Fibroblast of peridontal ligament (primary cell): ENCODE measurements around the gene LRRC17.
A peak's percentile ranks its signal among the peaks of the same experiment; 100 is the strongest.

Experiments used
- DNase-seq: peaks from one replicate; pipeline ENCODE4 v3.0.0-alpha.2; 2010; ENCODE audit errors: extremely low read depth

The LRRC17 gene, protein sequence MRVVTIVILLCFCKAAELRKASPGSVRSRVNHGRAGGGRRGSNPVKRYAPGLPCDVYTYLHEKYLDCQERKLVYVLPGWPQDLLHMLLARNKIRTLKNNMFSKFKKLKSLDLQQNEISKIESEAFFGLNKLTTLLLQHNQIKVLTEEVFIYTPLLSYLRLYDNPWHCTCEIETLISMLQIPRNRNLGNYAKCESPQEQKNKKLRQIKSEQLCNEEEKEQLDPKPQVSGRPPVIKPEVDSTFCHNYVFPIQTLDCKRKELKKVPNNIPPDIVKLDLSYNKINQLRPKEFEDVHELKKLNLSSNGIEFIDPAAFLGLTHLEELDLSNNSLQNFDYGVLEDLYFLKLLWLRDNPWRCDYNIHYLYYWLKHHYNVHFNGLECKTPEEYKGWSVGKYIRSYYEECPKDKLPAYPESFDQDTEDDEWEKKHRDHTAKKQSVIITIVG

GRCh38 chr7:102912742-102913141, at the start of gene LRRC17:
LRRC17 (plus strand) TSS chr7:102913000; CDS start chr7:102933914, 20,914 bp downstream.
- peak; percentile 93 for DNase-seq

DNA sequence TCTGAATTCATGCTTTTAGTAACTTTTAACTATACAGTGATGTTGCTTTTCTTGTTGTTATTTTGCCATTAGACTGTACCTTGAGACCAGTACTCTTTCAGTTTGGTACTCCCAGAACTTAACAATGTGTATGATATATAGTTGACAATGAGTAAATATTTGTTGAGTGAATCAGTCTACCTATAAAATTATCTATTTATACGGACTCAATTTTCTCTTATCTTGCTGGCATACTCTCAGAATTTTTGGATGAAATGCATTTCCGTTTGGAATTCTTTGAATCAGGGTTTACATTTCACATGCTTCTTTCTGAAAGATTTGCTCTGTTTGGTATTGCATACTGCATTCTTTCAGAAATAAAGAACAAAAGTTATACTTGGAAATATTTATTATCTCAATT, 47.8 kb upstream of the LRRC17 start:
- DNase-seq, result no peak

GRCh38 chr7:102866535-102867215, 46.1 kb upstream of the LRRC17 start:
- no peak for DNase-seq

DNA sequence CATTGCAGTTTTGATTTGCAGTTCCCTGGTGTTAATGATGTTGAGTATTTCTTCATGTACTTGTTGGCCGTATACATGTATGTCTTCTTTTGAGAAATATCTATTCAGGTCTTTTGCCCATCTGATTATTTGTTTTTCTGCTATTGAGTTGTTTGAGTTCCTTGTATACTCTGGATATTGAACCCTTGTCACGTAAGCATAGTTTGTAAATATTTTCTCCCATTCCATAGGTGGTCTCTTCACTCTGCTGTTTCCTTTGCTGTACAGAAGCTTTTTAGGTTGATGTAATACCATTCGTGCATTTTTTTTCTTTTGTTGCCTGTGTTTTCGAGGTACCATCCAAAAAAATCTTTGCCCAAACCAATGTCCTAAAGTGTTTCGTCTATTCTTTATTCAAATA, 43.6 kb upstream of the LRRC17 start:
- DNase-seq, result no peak

GRCh38 chr7:102872460-102872859, 40.3 kb upstream of the LRRC17 start:
- peak; percentile 85 for DNase-seq

DNA sequence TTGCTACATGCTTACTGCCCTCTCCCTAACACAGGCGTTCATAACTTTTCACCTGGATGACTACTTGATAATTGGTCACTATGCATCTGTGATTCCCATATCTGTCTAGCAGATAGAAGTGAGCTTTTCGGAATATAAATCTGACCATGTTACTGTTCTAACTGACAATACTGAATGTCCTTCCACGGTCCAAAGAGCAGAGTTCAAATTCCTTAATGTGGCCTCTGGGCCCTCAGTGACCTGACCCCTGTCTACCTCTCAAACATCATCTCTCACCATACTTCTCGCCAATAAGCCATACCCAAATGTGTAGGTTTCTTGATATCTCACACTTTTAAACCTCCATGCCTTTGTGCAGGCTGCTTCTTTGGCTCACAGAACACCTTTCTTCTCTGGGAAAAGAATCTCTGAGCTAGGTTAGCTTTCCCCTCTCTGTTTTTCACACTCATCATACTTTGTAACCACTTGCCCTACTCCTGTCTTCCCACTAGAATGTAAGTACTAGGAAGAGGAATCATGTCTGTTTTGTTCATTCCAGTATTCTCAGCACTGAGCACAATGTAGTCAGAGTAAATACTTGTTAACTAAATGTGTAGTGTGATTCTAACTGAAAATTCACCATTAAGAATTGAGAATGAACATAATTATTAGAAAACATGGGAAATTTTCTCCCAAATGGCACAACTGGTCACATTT, 39.2 kb upstream of the LRRC17 start:
- no peak for DNase-seq

DNA sequence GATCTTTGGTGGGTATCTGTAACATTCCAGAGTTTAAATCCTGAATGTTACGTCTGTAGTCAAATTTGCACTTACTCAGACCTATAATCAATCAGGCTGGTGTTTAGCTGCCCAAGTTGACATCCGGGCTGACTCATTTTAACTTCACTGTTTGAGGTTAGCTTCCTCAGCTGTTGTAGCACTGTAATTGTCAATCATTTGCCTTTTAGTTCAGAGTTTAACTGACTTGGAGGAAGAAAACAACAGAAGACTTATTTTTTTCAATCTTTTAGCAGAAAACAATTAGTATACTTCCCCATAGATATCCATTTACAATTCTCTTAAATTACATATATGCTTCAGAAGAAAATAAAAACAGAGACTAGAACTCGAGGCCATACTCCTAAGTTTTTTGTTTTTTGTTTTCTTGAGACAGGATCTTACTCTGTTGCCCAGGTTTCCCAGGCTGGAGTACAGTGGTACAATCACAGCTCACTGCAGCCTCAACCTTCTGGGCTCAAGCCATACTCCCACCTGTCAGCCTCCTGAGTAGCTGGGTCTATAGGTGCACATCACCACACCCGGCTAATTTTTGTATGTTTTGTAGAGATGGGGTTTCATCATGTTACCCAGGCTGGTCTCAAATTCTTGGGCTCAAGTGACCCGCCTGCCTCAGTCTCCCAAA, 38.5 kb upstream of the LRRC17 start:
- DNase-seq, result peak; percentile 82

GRCh38 chr7:102874966-102875365, 37.8 kb upstream of the LRRC17 start:
- DNase-seq, result no peak

- DNase-seq, result peak; percentile 95
Measured at GRCh38 chr7:102875700-102876295, 37.0 kb upstream of the LRRC17 start.

GRCh38 chr7:102883098-102883860, 29.5 kb upstream of the LRRC17 start:
- peak; percentile 47 for DNase-seq

DNA sequence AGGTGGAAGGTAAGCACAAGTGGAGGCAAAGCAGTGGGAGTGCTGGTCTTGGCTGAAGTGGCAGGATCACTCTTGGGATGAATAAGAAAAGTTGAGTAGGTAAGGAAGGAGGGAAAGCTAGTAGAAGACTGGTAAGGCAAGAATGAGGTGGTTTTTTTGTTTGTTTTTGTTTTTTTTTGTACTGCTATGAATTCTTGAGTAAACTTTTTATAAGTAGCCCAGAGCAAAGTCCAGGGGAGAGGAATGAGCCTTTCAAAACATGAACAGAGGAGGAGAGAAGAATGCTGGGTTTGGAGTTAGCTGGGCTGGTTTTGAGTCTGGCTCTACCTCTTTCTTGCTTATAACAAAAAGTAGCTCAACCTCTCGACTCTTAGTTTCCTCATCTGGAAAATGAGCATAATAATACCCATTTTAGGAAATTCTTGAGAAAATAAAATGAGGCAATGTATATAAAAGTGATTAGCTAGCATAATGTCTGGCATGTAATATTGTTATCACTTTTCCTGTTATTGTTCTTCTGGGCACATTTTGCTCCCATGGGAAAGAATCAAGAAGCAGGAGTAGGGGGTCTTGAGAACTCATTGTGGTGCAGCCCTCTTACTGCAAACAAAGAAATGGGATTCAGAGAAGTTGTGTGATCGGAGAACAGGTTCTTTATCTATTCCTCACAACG, 24.1 kb upstream of the LRRC17 start:
- no peak for DNase-seq

DNA sequence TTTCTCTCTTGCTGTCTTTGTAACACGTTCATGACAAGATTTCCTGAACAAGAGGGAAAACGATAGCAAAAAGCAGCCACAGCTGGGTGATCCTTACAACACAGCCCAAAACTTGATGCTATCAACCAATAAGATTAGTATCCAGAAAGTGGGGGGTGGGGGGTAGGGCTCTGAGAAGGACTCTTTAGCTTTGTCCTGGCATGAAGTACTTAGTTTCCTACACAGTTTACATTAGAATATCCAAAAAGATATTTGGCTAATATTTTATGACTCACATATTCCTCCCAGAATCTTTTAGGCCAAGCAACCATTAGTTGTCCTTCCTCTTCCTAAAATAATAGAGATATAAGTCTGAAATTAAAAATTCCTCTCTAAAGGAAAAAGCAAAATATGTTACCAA, 22.9 kb upstream of the LRRC17 start:
- no peak for DNase-seq

- peak; percentile 55 for DNase-seq
Measured at GRCh38 chr7:102890292-102890970, 22.4 kb upstream of the LRRC17 start.

DNA sequence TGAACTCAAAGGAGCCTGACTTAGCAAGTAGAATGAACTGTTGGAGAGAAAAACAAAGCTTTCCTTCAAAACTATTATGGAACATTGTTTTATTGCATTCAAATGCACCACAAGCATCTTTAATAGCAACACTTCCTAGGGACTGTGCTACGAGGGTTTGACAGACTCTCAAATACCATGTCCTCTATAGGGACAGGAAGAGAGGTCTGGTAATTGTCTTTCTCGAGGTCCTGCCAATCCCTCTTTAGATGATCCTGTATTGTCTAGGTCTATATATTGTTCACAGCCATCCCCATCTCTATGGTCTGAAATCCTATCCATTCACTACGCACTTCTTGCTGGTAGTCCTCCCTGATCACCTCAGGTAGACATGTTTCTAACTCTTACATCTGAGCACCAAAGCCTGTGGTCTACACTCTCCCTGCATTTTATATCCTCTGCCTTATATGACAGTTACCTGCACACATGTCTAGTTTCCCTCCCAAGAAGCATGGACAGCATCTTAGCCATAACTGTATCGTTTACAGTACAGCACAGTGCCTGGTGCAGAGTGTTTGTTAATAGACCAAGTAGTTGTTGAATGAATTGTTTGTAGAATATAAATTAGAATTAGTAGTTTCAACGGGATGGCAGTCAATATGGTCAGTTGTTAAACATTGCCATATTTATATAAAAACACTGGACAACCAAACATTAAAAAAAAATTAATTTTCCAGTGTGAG, 21.7 kb upstream of the LRRC17 start:
- DNase-seq, result no peak

DNA sequence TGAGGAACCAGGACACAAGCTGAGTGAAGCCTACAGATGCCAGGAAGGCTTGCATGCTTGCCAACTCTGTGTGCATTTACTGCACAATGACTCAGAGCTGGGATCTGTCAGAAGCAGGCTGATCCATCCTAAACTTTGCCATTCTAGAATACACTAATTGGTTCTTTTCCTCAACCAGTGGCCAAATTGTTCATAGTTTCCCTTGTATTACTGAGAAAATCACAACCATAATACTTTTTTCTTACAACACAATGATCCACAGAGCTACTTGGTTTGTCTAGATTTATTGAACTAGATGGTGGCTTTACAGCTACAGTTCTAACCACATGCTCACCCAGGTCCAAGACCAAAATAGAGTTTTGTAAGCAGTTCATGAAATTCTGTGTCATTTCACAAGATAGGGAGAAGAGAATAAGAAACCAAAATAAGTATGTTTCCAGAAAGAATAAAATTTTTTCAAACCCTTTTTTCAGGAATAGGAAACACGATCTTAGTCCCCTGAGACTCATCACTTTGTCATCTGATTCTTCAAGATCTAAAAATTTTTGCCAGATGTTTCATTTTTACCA, 21.0 kb upstream of the LRRC17 start:
- peak; percentile 94 for DNase-seq

- no peak for DNase-seq
Measured at GRCh38 chr7:102892631-102893278, 20.0 kb upstream of the LRRC17 start.

DNA sequence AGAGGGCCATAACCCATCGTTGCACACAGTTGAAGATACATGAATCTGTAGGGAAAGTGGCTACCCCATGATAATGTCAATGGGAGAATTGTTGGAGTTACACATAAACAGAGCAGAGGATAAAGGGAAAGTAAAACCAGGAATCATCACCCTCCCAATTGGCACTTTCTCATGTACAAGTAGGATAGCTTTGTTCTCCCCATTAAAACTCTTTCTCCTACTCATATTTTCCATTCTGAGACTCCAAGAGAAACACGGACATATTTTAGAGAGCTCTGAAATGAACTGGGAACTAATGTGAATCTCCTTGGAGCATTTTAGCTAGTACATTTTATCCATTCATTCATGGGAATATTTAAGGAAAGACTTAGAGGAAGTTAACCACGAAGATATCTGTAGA, 17.2 kb upstream of the LRRC17 start:
- no peak for DNase-seq

DNA sequence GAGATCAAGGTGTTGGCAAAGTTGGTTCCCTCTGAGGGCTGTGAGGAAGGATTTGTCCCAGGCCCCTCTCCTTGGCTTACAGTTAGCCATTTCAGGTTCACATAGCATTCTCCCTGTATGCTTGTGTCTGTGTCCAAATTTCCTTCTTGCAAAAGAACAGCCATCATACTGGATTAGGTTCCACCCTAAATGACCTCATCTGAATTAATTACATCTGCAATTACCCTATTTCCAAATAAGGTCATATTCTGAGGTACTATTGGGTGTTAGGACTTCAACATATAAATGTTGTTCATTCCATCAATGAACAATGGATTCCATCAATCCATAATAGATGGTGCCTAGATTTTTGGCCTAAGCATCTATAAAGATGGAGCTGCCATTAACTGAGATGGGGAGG, 16.2 kb upstream of the LRRC17 start:
- DNase-seq, result no peak
